Endothelial cell (in vitro differentiated cells): ENCODE measurements around the gene TMEM179B. TPM values are rescaled to one million over a fixed set of nuclear protein-coding genes. Genes with fewer than 3 reads are reported as not detected.

ENCODE experiments used
- DNase-seq: peaks from one replicate; pipeline ENCODE4 v3.0.0; 2021; ENCODE audit warnings: low spot score
- H3K27ac Mint-ChIP-seq: one replicate; pipeline ENCODE4 v1.8.0; 2021; ENCODE audit warnings: mixed read lengths, inconsistent platforms; ENCODE audit not compliant: unreplicated experiment
- H3K27me3 Mint-ChIP-seq: one replicate; pipeline ENCODE4 v1.8.0; 2021; ENCODE audit warnings: mild to moderate bottlenecking, moderate library complexity, mixed read lengths, inconsistent platforms; ENCODE audit not compliant: unreplicated experiment
- H3K36me3 Mint-ChIP-seq: one replicate; pipeline ENCODE4 v1.8.0; 2021; ENCODE audit warnings: mild to moderate bottlenecking, low read depth, mixed read lengths, inconsistent platforms; ENCODE audit not compliant: unreplicated experiment
- H3K4me1 Mint-ChIP-seq: one replicate; pipeline ENCODE4 v1.8.0; 2021; ENCODE audit warnings: mild to moderate bottlenecking, mixed read lengths, inconsistent platforms; ENCODE audit not compliant: unreplicated experiment
- H3K4me3 Mint-ChIP-seq: one replicate; pipeline ENCODE4 v1.8.0; 2021; ENCODE audit warnings: mild to moderate bottlenecking, mixed read lengths, inconsistent platforms; ENCODE audit not compliant: unreplicated experiment
- H3K9me3 Mint-ChIP-seq: one replicate; pipeline ENCODE4 v1.8.0; 2021; ENCODE audit warnings: mixed read lengths, inconsistent platforms; ENCODE audit not compliant: unreplicated experiment
- CTCF ChIP-seq: fragments of 200-600 bp; sonication (generic); IDR thresholded peaks from one replicate; pipeline ENCODE4 v1.5.0; 2021; ENCODE audit warnings: antibody characterized with exemption; ENCODE audit not compliant: unreplicated experiment
- total RNA-seq: library from RNA; stranded (reverse); fragmentation: NEBNext Ultra II Directional; extraction: Animal tissue kit (Norgen Biotek cat#: 25700); gene quantifications from one replicate; pipeline ENCODE4 v1.2.1, GENCODE V29; 2021; ENCODE audit not compliant: unreplicated experiment

Gene TMEM179B
- total RNA-seq, 1 donor from 2014 or later = 26.7 TPM

DNA sequence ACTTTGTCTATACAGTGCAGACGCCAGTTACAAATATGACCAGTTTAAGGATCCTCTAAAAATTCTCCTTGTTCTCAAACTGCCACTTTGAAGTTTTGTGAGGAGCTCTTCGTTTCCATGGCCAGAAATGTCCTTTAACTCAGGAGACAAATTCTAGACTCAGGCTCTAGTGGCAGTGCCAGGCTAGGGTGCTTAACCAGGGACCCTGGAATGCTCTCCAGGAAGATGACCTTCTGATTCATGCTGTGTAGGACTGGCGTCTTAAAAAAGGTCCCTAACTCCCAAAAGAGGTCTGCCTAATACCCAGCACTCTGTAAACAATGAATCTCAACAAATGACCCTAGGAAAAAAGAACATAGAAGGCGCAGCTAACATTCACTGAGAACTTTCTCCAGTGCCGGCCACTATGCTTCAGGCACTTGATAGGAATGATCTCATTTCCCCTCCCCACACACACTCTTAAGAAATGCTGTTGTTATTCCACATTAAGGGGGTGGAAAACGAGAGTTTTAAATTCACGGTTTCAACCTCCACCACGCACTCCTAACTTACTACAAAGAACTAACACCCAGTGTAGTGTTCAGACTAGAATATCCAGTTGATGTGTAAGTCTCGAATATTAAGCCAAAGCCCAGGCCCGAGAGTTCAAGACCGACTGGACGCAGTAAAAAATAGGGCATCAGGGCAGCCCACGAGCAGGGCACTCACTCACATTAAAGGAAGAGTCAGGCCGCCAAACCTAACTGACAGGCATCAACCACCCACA is 17.3 kb downstream of the TMEM179B start:
- DNase-seq = no peak

DNA sequence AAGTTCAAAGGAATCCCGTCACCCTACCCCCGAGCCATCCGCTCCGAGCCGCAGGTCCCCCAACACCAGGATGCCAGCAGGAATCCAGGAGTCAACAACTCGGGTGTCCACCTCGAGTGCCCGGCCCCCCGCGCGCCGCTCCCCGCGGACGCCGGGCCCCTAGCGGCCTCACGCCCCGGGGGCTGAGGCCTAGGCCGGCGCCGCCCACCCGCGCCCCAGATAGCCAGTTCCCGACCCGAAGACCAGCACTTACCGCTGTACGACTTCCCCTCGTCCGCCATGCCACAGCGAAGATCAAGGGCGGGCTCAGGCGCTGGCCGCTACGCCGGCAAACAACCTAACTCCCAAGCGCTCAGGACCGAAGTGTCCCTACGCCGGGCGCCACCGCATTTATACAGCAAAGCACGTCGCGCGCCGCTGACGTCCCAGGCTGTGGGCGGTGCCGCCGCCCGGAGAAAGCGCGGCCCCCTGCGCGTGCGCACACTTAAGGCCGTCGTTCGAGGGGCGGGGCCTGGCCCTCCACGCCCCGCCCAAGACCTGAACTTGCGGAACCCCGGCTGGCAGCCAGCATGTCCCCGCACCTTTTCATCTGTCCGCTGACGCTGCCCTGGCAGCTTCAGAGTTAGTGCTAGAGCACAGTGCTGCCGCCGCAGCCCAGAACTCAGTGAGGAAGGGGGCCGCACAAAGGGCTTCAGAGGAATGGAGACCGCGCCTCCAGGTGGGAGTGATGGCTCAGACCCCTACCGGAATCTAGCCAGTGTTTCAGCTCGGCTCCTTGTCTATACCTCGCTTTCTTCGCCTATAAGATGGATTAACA is 18.1 kb downstream of the TMEM179B start, which contains the start of gene NXF1:
NXF1 (minus strand) TSS at position 365 of the 817 bp plus-strand sequence; CDS start at position 281, 84 bp downstream.
- peak; percentile 97 for DNase-seq
- Mint-ChIP-seq H3K27ac (peak within 1 kb of the TSS; percentile 95), H3K9me3 (no peaks in the 10 kb centered on the region), H3K27me3 (peaks cover 6% of the 10 kb centered on the region), H3K4me3 (peak within 1 kb of the TSS; percentile 99), H3K36me3 (peaks cover 28% of the 10 kb centered on the region), H3K4me1 (peaks cover 32% of the 10 kb centered on the region)
- no peak for TF ChIP-seq CTCF

More for the DNA sequence above, 17.3 kb downstream of the TMEM179B start:
- Mint-ChIP-seq H3K9me3 (no peaks in the 10 kb centered on the region), H3K36me3 (peaks cover 33% of the 10 kb centered on the region), H3K4me1 (peaks cover 32% of the 10 kb centered on the region), H3K4me3 (peak overlapping the region; percentile 99), H3K27me3 (peaks cover 6% of the 10 kb centered on the region), H3K27ac (peak overlapping the region; percentile 94)
- no peak for TF ChIP-seq CTCF

GRCh38 chr11:62805961-62806441 is 18.8 kb downstream of the TMEM179B start:
- peaks cover 32% of the 10 kb centered on the region for H3K4me1 Mint-ChIP-seq
- peak overlapping the region; percentile 86 for H3K27ac Mint-ChIP-seq
- DNase-seq = no peak
- TF ChIP-seq CTCF = no peak
- H3K36me3 Mint-ChIP-seq = peaks cover 24% of the 10 kb centered on the region
- peak overlapping the region; percentile 99 for H3K4me3 Mint-ChIP-seq
- no peaks in the 10 kb centered on the region for H3K9me3 Mint-ChIP-seq
- H3K27me3 Mint-ChIP-seq = peaks cover 8% of the 10 kb centered on the region

DNA sequence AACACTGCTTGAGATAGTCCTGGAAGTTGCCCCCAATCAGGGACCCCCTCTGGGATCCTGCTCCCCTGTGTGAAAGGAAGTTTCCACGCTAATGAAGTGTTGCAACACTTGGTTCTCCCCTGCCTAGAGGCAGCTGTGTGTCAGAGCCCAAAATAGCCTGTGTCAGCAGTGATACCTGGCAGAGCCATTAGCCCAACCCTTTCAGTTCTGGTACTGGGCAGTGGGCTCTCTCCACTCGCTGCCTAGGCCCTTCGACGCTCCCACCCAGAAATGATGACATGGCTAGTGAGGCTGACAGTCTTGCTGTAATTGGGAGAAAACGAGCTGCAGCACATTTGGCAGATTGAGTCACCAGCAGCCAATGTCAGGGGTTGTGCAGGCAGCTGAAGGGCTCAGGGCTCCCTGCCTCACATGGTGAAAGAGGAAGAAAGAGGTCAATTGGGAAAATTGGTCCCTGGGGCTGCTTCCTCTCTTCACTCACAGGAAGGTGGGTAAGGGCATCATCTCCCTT is 19.5 kb downstream of the TMEM179B start:
- peak overlapping the region; percentile 86 for H3K27ac Mint-ChIP-seq
- peaks cover 18% of the 10 kb centered on the region for H3K36me3 Mint-ChIP-seq
- H3K9me3 Mint-ChIP-seq = no peaks in the 10 kb centered on the region
- no peak for DNase-seq
- no peak overlapping the region for H3K4me3 Mint-ChIP-seq
- peaks cover 32% of the 10 kb centered on the region for H3K4me1 Mint-ChIP-seq
- TF ChIP-seq CTCF = no peak
- peaks cover 9% of the 10 kb centered on the region for H3K27me3 Mint-ChIP-seq
